Left lung (tissue), 10 donors: ENCODE results near the gene CCDC6. TPM values are rescaled to one million over a fixed set of nuclear protein-coding genes. Genes with fewer than 3 reads are reported as not detected.

Experiments used
- ATAC-seq: fragments of 200-7000 bp; cut with Tn5 transposase; one replicate; pipeline ENCODE4 v1.9.1; 2020; ENCODE audit warnings: moderate library complexity
- DNase-seq, 4 donors: peaks; one replicate each; pipeline ENCODE4 v3.0.0-alpha.2; 2013 to 2020
- H3K27ac ChIP-seq, 2 donors: fragments of 200-600 bp; sonication (generic) in 1 of 2; one replicate each; pipeline versions ENCODE4 v1.5.0 to v1.8.0; 2020 to 2021
- H3K27me3 ChIP-seq, 2 donors: fragments of 200-600 bp; sonication (generic) in 1 of 2; one replicate each; pipeline versions ENCODE4 v1.5.0 to v1.8.0; 2020 to 2021
- H3K36me3 ChIP-seq, 2 donors: fragments of 200-600 bp; sonication (generic) in 1 of 2; one replicate each; pipeline versions ENCODE4 v1.5.0 to v1.8.0; 2020 to 2021
- H3K4me1 ChIP-seq, 2 donors: fragments of 200-600 bp; one replicate each; pipeline ENCODE4 v1.8.0; 2021
- H3K4me3 ChIP-seq, 2 donors: fragments of 200-600 bp; sonication (generic) in 1 of 2; one replicate each; pipeline versions ENCODE4 v1.5.0 to v1.8.0; 2020 to 2021; ENCODE audit warnings: mild to moderate bottlenecking in 1 of 2
- H3K9me3 ChIP-seq, 2 donors: fragments of 200-600 bp; sonication (generic) in 1 of 2; one replicate each; pipeline versions ENCODE4 v1.5.0 to v1.8.0; 2020 to 2021
- intact Hi-C, 2 donors: fragments of 100-400 bp; cut with DNase I; formaldehyde crosslinking; loops; one replicate each; pipeline versions ENCODE4 v1.11.2 to v1.14.2; 2022
- polyA plus RNA-seq, 6 donors: library from polyadenylated mRNA; unstranded; fragments of 120-200 nt; gene quantifications; one replicate each; pipeline ENCODE4 v1.2.1, GENCODE V29; 2013; ENCODE audit not compliant: insufficient read length in 6 of 6
- total RNA-seq, 2 donors: library from RNA; stranded (reverse); fragmentation: NEBNext Ultra II Directional; extraction: Animal tissue kit (Norgen Biotek cat#: 25700); gene quantifications; one replicate each; pipeline ENCODE4 v1.2.1, GENCODE V29; 2021
- TF ChIP-seq, protein P1 (sequence below), 2 donors: fragments of 200-600 bp; sonication (generic) in 1 of 2; IDR thresholded peaks; one replicate each; pipeline versions ENCODE4 v1.5.0 to v1.8.0; 2021; ENCODE audit warnings: antibody characterized with exemption in 2 of 2
- donor health status: DM: no; HTN: yes; CAD: no.
- donor health status: DM: no; HTN: no; CAD: no.

Gene CCDC6
- total and polyA plus RNA-seq, 8 donors = 32.1 to 76.6 (median 44.4) TPM

- no peaks in the 10 kb centered on the region for H3K27me3 ChIP-seq
- no peak overlapping the region for H3K27ac ChIP-seq
- TF ChIP-seq, protein P1, sequence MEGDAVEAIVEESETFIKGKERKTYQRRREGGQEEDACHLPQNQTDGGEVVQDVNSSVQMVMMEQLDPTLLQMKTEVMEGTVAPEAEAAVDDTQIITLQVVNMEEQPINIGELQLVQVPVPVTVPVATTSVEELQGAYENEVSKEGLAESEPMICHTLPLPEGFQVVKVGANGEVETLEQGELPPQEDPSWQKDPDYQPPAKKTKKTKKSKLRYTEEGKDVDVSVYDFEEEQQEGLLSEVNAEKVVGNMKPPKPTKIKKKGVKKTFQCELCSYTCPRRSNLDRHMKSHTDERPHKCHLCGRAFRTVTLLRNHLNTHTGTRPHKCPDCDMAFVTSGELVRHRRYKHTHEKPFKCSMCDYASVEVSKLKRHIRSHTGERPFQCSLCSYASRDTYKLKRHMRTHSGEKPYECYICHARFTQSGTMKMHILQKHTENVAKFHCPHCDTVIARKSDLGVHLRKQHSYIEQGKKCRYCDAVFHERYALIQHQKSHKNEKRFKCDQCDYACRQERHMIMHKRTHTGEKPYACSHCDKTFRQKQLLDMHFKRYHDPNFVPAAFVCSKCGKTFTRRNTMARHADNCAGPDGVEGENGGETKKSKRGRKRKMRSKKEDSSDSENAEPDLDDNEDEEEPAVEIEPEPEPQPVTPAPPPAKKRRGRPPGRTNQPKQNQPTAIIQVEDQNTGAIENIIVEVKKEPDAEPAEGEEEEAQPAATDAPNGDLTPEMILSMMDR (IDR thresholded peaks at IDR 0.05) = no peak
- no peaks in the 10 kb centered on the region for H3K9me3 ChIP-seq
- no peaks in the 10 kb centered on the region for H3K36me3 ChIP-seq
- no peak overlapping the region for H3K4me3 ChIP-seq
- DNase-seq (no peak), ATAC-seq (no peak)
- H3K4me1 ChIP-seq = no peaks in the 10 kb centered on the region
- intact Hi-C loops = no loop called here
Measured at GRCh38 chr10:59819265-59819664, 87.1 kb downstream of the CCDC6 start.

- no peak for DNase-seq
- peak; percentile 38 for ATAC-seq
- no peaks in the 10 kb centered on the region for H3K9me3 ChIP-seq
- no peaks in the 10 kb centered on the region for H3K27me3 ChIP-seq
- H3K4me3 ChIP-seq = no peak overlapping the region
- TF ChIP-seq, protein P1 (IDR thresholded peaks at IDR 0.05) = no peak
- H3K27ac ChIP-seq = no peak overlapping the region
- no peaks in the 10 kb centered on the region for H3K4me1 ChIP-seq
- intact Hi-C loops = no loop called here
- H3K36me3 ChIP-seq = peaks cover 0 to 1% of the 10 kb centered on the region in 2 donors
Measured at GRCh38 chr10:59817773-59818172, 88.6 kb downstream of the CCDC6 start.

DNA sequence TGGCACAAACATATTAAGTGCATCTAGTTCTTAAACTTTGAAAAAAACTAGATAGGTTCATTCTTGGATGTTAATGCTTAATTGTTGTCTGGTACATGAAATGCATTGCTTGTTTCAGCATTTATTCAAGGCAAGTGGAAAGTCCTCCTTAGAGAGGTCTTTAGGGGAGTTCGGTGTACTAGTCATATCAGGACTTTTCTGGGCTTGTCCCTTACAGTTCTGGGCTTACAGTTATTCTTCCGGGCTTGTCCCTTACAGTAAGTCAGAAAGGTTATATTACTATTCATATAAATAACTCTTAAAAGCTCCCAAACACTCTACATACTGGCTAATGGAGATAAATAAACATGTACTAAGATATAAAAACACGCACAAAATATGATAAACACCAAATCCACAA, 91.5 kb downstream of the CCDC6 start:
- Histone ChIP-seq H3K27me3 (no peaks in the 10 kb centered on the region), H3K27ac (no peak overlapping the region), H3K36me3 (peaks cover 0 to 30% of the 10 kb centered on the region in 2 donors), H3K4me1 (no peaks in the 10 kb centered on the region), H3K9me3 (no peaks in the 10 kb centered on the region), H3K4me3 (no peak overlapping the region)
- no peak for ATAC-seq
- no peak for DNase-seq
- intact Hi-C loops = no loop called here
- TF ChIP-seq, protein P1 (IDR thresholded peaks at IDR 0.05) = no peak

- ATAC-seq (no peak), DNase-seq (no peak)
- TF ChIP-seq, protein P1 (IDR thresholded peaks at IDR 0.05) = no peak
- Histone ChIP-seq H3K27me3 (no peaks in the 10 kb centered on the region), H3K4me3 (no peak overlapping the region), H3K9me3 (no peaks in the 10 kb centered on the region), H3K27ac (no peak overlapping the region), H3K36me3 (peaks cover 0 to 49% of the 10 kb centered on the region in 2 donors), H3K4me1 (peaks cover 6 to 9% of the 10 kb centered on the region in 2 donors)
- intact Hi-C loops = no loop called here
Measured at GRCh38 chr10:59812519-59813122, 93.7 kb downstream of the CCDC6 start.

DNA sequence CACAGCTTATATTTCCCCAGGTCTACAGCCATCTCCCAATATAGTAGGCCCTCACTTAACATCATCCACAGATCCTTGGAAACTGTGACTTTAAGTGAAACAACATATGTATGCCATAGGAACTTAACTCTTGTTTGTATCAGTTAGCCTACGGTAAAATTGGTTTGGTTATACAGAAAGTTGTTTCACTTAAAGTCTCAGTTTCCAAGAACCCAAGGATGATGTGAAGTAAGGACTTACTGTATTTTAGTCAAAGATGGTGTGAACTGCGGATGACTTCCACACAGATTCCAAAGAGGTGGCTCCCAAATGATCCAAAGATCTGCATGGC, 96.7 kb downstream of the CCDC6 start:
- DNase-seq (no peak), ATAC-seq (no peak)
- Histone ChIP-seq H3K4me3 (no peak overlapping the region), H3K9me3 (no peaks in the 10 kb centered on the region), H3K27me3 (no peaks in the 10 kb centered on the region), H3K27ac (no peak overlapping the region), H3K4me1 (peaks cover 6 to 12% of the 10 kb centered on the region in 2 donors), H3K36me3 (peaks cover 0 to 79% of the 10 kb centered on the region in 2 donors)
- TF ChIP-seq, protein P1 (IDR thresholded peaks at IDR 0.05) = no peak
- intact Hi-C loops = no loop called here
